ENCODE data around the gene KANK3.

The KANK3 gene

GRCh38 chr19:8340341-8341096 lies 2.5 kb downstream of the KANK3 start:
- in situ Hi-C loops (cut with HindIII; ENCODE audit: low sequenced_read_pairs), result no loop called here

- in situ Hi-C loops (cut with HindIII; ENCODE audit: low sequenced_read_pairs), result no loop called here
These were observed 4.2 kb downstream of the KANK3 start for GRCh38 chr19:8338835-8339234.

- in situ Hi-C loops (cut with HindIII; ENCODE audit: low sequenced_read_pairs), result no loop called here
These were observed 5.3 kb downstream of the KANK3 start for GRCh38 chr19:8337728-8338127.

GRCh38 chr19:8336660-8337059 lies 6.4 kb downstream of the KANK3 start:
- in situ Hi-C loops (cut with HindIII; ENCODE audit: low sequenced_read_pairs), result no loop called here

- in situ Hi-C loops (cut with HindIII; ENCODE audit: low sequenced_read_pairs), result no loop called here
These were observed 6.9 kb downstream of the KANK3 start for GRCh38 chr19:8336072-8336569.

- in situ Hi-C loops (cut with HindIII; ENCODE audit: low sequenced_read_pairs), result no loop called here
These were observed 7.6 kb downstream of the KANK3 start for GRCh38 chr19:8335343-8336071.

GRCh38 chr19:8334458-8335342 lies 8.4 kb downstream of the KANK3 start:
- in situ Hi-C loops (cut with HindIII; ENCODE audit: low sequenced_read_pairs), result no loop called here

- in situ Hi-C loops (cut with HindIII; ENCODE audit: low sequenced_read_pairs), result no loop called here
These were observed 9.2 kb downstream of the KANK3 start for GRCh38 chr19:8333767-8334457.

GRCh38 chr19:8332976-8333766 lies 9.9 kb downstream of the KANK3 start:
- in situ Hi-C loops (cut with HindIII; ENCODE audit: low sequenced_read_pairs), result no loop called here

GRCh38 chr19:8331263-8331845 lies 11.7 kb downstream of the KANK3 start:
- in situ Hi-C loops (cut with HindIII; ENCODE audit: low sequenced_read_pairs), result no loop called here

- in situ Hi-C loops (cut with HindIII; ENCODE audit: low sequenced_read_pairs), result no loop called here
These were observed 13.1 kb downstream of the KANK3 start for GRCh38 chr19:8329996-8330395.

- in situ Hi-C loops (cut with HindIII; ENCODE audit: low sequenced_read_pairs), result no loop called here
These were observed 17.6 kb downstream of the KANK3 start for GRCh38 chr19:8325454-8325853.

- in situ Hi-C loops (cut with HindIII; ENCODE audit: low sequenced_read_pairs), result no loop called here
These were observed 18.6 kb downstream of the KANK3 start for GRCh38 chr19:8324186-8325050.

- in situ Hi-C loops (cut with HindIII; ENCODE audit: low sequenced_read_pairs), result no loop called here
These were observed 19.3 kb downstream of the KANK3 start for GRCh38 chr19:8323781-8324185.

- in situ Hi-C loops (cut with HindIII; ENCODE audit: low sequenced_read_pairs), result no loop called here
These were observed 20.4 kb downstream of the KANK3 start for GRCh38 chr19:8322638-8322997.

- in situ Hi-C loops (cut with HindIII; ENCODE audit: low sequenced_read_pairs), result no loop called here
These were observed 20.9 kb downstream of the KANK3 start for GRCh38 chr19:8321986-8322637.

- in situ Hi-C loops (cut with HindIII; ENCODE audit: low sequenced_read_pairs), result no loop called here
These were observed 21.7 kb downstream of the KANK3 start, which contains the start of the genes NDUFA7 and RPS28 for GRCh38 chr19:8321067-8321985. Gene NDUFA7, minus strand, starts transcription at chr19:8321375. Its CDS starts 17 bp downstream, at chr19:8321358. Gene RPS28, plus strand, starts transcription at chr19:8321496. Its CDS starts 35 bp downstream, at chr19:8321531.

All from endothelial cell of hepatic sinusoid (primary cell).